HG03135 (cell line): ENCODE results near the gene EGLN1.

ENCODE experiments used
- ATAC-seq: cut with Tn5 transposase; IDR thresholded peaks from one replicate; pipeline ENCODE4 v1.9.1; 2021; ENCODE audit warnings: mild to moderate bottlenecking, moderate library complexity; ENCODE audit not compliant: unreplicated experiment

The EGLN1 gene

DNA sequence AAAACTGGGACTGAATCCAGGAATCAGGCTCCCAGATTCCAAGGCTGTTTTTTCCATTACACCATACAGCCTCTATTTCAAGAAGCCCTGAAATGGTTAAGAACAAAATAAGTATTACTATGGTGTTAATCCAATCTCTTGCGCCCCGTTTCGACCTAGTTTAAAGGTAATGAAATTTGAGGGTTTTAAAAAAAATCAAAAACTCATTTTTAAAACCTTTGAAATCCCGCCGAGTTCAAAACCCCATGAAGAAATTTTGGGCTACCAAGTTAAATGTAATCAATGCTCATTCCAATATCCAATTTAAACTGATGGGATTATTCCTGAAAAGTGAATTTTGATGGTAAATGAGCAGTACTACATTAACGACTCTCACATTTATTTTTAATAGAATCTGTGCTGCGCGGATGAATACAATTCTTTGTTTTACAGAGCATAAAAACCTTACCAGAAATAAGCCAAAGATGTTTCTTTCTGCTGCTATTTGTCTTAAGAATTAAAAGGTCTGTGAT is 767 bp upstream of the EGLN1 start:
- no peak for ATAC-seq

DNA sequence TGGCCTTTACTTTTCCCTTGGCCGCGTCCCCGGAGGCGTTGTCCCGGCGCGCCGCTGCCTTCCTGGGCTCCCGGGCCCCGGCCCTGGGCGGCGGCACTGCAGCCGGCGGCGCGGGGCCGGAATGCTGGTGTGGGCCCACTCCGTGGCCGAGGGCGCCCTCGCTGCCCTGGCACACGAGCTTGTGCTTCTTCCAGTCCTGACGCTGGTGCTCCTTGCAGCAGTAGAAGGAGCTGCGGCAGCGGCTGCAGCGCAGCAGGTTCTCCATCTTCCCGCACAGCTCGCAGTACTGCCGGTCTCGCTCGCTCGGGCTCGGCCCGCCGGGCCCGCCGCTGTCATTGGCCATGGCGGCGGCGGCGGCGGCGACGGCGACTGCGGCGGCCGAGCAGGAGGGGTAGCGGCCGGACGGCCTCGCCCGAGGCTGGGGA is 529 bp downstream of the EGLN1 start:
- no peak for ATAC-seq

DNA sequence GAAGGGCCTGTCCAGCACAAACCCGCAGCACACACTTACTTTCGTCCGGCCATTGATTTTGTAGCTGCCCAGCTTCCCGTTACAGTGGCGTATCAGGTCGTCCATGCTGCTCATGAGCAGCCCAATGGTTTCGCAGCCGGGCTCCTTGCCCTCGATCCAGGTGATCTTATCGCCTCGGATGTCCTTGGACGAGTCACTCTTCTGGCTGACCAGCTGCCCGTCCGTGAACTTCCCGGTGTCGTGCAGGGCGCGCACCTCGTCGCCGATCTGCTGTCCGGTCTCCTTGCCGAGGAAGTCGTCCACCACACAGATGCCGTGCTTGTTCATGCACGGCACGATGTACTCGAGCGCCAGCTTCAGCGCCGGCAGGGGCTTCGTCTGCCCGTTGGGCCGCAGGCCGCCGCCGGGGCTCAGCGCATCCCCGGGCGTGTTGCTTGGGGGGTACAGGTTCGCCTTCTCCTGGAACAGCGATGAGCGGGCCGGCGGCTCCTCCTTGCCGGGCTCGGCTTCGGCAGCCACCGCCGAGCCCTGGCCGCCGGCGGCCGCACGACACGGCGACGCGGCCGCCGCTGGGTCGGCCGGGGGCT is 1.0 kb downstream of the EGLN1 start:
- peak; percentile 7 for ATAC-seq

DNA sequence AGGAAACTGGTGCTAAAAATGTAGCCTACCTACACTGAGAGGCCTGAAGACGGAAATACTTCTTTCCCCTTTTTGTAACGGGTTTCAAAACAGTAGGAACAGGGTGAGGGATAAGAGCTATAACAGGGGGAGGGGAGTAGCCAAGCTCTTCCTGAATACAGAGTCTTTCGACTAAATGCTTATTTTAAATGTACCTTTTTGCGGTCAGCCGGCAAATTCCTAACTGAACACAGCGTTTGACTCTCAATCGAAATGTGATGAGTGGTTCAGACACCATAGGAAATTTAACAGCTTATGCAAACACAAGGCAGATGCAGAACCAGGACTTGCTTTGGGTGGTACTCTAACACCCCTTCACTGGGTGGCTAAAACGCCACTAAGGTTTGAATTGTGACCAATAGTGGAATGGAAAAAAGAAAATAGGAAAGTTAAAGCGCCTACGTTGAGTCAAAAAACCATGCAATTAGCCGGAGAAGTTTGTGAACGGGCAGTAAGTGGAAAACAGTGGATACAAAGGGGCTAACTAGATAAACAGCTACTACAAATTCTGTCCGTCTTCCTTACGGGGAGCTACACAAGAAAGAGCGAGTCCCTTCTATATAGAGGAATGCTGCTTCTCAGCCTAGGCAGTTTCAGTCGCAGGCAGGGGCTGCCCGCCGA is 1.7 kb downstream of the EGLN1 start:
- ATAC-seq = no peak

DNA sequence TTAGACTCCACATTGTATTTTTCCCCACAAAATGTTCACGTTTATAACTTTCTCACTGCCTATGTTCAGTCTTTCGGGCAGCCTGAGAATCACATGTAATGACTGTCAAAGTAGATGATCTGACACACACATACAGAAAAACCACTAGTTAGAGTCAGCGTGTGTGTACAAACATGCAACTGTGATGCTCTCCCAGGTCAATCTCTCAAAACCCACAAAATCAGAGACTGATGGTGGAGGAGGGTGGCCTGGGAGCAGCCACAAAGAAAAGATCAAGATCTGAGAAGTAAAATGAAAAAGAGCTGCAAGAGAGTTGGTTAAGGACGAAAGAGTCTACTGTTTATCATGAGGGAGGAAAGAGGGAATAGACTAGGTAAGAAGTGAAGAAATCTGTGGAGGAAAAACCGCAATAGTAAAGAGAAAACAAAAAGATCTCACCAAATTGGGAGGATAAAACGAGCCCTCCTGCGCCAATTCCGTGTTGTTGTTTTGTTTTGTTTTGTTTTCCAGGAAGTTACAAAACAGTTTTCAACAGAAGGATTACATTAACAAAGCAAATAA is 2.3 kb downstream of the EGLN1 start:
- no peak for ATAC-seq

DNA sequence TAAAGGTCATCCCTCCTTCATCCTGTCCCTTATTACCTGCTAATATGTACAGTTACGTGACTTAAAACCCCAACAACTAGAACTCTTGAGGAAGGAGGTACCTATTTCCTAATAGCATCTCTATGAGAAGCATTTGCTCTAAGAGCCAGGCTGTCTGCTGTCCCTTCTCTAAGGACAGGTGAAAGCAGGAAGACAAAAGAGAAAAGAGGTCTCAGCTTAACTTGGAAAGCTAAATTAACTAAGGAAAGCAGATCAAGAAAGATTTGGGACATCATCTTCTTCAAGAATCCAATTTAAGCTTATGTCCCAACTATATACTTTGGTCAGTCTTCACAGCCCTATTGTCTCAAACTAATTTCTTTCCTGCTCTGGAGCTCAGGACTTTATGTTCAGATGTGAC is 2.9 kb downstream of the EGLN1 start:
- ATAC-seq = no peak

DNA sequence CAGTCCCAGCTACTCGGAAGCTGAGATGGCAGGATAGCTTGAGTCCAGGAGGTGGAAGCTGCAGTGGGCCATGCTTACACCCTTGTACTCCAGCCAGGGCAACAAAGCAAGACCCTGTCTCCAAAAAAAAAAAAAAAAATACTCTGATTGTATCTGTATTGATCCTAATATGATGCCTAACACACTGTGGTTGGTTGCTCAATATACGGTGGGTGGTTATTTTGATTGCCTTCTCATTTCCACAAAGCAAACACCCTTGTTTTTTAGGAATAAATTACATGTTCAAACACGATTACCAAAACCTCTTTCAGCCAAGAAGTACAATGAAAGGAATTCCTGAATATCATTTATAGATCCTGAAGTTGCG is 3.4 kb downstream of the EGLN1 start:
- ATAC-seq = no peak

DNA sequence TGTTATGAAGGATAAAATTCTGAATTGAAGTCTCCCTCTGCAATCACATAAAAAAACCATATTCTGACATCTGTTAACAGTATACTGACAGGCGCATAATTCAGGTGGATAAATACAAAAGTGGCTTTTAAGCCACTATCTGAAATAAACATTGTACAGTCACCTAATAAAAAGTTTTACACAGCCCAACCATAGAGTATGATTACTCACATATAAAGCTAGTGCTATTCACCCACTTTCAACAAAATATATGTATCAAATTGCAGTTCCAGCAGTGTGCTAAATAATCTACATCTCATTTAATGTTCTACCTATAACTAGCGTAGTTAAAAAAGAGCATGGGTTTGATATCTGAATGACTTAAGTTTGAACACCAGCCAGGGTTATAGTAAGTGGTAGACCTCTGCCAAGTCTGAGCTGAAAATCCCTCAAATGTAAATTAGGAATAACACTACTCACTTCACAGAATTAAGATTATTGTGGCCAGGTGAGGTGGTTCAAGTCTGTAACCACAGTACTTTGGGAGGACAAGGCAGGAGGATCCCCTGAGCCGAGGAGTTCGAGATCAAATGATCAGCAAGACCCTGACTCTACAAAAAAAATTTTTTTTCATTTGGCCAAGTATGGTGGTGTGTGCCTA is 3.9 kb downstream of the EGLN1 start:
- no peak for ATAC-seq

DNA sequence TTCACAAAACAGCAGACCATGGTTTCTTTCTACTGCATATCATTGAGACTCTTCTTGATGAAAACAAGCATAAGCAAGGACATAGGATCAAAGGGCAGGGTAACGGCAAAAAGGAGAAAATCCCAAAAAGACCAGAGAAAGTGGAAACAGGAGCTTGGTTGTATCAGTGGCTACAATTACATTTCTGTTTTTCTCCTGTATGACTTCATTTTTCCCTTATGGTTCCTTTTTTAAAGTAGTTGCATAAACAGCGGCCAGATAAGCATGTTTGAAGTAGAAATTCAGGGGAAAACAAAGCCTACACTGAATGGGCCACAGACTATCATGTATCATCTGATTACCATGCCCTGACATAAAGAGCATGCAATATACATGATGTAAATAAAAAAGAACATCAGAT is 4.6 kb downstream of the EGLN1 start:
- no peak for ATAC-seq

DNA sequence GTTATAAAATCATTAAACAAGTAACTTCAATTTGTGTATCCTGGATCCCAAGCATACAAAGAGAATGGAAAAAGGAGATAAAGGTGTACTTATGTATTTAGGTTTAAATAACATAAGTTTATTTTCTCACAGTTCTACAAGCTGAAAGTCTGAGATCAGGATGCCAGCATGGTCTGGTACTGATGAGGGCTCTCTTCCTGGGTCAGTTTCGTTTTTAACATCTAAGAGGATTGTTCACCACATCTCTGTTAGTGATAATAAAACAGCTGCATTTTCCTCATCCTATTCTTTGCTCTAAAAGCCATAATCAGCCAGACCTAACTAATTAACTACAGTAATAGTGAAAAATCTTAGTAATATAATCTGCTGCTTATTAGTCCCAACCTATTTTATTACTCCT is 5.2 kb downstream of the EGLN1 start:
- no peak for ATAC-seq

DNA sequence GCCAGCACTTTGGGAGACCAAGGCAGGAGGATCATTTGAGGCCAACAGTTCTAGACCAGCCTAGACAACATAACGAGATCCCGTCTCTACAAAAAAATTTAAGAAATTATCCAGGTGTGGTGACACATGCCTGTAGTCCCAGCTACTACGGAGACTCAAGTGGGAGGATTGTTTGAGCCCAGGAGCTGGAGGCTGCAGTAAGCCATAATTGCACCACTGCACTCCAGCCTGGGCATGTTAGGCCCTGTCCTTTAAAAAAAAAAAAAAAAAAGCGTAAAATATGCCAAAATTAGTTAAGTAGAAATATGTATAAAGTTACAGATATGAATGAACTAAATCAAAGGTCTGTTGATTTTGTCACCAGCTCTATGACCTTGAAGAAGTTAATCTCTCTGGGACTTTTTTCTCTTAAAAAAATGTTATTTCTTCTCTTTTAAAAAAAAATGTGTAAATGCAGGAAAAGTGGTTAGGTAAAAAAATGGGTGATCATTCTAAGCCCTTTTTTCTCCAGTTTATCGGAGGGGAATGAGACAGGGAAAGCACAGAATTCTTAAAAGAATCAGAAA is 7.0 kb downstream of the EGLN1 start:
- no peak for ATAC-seq

DNA sequence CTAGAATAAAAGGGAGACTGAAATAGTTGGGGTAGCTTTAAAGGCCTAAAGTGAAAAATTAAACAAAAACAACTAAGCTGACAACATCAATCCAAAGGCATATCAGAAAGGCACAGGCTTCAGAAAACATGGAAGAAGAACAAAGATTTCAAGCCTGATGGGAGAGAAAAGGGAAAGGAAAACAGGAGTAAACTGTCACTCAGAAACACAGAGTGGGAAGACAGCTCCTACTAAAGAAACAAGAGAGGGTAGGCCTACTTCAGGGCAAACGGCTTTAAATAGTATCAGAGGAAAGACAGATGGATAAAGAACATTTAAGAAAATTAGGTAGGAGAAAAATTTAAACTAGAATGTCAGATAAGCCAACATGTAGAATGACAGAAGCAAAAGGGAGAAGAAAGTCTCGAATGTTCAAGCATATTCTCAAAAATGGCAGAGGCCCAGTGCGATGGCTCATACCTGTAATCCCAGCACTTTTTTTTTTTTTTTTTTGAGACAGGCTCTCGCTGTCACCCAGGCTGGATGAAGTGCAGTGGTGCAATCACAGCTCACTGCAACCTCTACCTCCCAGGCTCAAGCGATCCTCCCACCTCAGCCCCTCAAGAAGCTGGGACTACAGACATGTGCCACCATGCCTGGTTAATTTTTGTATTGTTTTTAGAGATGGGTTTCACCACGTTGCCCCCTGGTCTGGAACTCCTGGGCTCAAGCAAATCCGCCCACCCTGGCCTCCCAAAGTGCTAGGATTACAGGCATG is 7.6 kb downstream of the EGLN1 start:
- ATAC-seq = no peak

DNA sequence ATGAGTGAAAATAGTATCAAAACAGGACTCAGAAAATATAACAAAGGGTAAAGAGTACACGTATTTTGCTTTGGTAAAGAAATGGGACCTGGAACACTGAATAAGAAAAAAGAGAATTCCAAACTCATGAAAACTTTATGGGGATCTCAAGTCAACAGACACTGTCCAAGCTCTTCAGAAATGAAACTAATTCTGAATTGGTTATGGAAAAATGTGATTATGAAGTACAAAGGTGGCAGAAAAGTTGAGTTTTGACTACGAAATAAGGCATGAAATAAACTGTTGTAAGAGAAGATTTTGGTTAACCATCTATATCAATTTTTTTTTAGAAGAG is 8.4 kb downstream of the EGLN1 start:
- ATAC-seq = no peak

DNA sequence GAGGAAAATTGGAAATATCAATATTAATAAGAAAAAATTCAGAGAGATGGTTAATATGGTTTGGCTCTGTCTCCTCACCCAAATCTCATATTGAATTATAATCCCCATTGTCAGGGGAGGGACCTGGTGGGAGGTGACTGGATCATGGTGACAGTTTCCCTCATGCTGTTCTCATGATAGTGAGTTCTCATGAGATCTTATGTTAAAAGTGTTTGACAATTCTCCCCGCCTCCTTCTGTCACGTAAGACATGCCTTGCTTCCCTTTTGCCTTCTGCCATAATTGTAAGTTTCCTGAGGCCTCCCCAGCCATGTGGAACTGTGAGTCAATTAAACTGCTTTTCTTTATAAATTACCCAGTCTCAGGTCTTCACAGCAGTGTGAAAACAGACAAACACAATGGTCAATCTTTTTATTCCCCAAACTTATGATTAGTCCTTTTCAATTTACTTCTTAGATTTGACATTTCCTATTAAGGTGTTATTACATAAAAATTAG is 11.0 kb downstream of the EGLN1 start:
- ATAC-seq = no peak

DNA sequence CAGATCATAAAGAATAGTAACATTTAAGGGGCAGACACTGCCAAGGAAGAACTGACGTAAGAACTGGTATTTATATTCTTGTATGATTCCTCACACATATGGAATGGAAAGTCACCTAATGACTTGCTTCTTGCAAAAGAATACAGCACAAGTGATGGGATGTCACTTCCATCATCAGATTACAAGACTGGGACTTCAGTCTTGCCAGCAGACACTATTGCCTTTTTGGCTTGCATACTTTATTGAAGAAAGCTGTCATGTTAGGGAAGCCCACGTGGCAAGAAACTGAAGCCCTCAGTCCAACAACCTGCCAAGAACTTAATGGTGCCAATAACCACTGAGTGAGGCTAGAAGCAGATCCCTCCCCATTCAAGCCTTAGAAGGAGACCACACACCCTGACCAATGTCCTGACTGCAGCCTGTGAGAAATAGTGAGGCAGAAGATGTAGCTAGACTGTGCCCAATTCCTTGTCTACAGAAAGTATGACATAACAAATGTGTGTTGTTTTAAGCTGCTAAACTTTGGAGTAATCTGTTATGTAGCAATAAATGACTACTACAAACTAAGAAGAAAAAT is 12.0 kb downstream of the EGLN1 start:
- ATAC-seq = no peak

DNA sequence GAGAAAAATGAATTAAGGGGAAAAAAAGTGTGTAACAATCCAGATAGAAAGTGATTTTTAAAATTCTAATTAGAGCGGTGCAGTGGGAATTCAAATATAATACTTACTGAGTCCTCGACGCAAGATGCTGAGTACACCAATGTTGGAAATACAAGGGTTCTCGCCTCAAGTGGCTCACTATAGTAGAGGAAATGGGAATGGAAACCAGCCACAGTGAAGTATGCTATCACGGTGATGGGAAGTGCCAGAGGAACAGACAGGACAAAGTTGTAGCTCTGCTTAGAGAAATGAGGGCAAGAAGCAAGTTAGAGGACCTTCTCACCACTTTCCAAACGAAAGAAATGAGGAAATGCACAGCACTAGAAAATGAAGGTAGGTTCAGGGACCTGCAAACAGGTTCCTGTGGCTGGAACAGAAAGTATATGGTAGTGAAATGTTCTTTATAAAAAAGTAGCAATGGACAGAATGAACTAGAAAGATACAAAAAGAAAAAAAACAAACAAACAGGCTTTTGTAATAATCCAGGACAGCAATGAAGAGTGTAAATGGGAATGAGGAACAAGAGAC is 13.5 kb downstream of the EGLN1 start:
- no peak for ATAC-seq

DNA sequence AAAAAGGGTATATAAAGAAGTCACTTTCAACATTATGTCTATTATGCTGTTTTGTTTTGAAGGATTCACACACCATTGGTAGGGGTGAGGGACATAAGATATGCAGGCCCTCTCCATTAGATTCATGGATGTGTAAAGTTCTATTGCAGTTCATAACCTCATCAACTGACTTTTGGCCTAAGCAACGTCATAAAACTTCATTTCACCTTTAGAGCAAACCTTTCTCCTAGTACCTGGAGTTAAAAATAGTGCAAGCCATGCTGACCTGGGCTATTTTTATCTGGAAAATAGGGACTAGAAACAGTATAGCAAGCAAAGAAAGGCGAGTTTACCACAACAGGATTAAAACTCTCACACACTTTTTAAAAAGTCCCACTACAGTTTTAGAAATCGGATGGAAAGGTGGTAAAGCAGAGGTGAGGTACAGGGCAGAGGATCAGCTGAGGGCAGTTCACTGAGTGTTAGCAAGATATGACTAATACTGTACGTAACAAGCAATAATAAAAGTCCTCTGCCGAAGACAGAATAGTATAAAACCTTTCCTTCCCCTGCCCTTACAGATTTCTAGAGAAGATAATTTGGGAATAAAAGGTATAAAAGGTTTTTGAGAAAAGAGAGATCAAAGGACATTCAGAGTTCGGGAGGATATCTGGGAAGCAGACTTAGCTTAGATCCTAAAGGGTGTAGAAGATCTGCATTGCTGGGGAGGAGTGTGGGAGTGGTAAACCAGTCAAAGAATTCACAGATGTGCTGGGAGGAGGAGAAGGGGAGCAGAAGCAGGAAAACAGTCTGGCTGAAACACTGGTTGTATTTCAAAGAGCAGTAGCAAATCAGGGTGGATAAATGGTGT is 14.3 kb downstream of the EGLN1 start:
- no peak for ATAC-seq

DNA sequence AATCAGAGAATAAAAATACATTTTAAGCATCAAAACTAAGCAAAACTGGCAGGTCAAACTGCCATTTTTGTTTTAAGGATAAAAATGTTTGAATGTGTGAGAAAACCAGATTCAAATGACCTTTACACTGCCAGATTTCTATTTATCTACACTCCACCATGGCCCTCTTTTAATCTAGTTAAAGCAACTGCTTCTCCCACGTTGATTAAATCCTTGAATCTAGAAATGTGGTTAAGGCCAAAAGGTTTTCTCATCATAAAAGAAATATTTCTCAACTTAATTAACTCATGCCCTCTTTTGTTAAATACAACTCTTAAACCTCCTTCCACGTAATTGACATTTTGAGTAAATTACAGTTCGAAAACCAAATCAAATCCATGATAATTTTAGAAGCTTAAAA is 15.0 kb downstream of the EGLN1 start:
- ATAC-seq = no peak

DNA sequence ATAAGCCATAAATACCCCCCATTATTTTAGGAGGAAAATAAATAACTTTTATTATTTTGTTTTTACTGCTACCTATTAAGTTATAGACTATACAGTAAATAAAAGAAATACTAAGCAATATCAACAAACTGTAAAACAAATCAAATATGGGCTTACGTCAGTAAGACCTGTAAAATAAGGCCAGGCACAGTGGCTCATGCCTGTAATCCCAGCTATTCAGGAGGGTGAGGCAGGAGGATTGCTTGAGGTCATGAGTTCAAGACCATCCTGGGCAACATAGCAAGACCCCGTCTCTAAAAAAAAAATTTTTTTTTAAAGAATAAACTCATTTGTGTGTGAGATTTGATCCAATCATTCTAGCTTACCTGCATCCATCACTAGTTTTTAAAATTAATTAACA is 17.8 kb downstream of the EGLN1 start:
- no peak for ATAC-seq
